Endodermal cell (in vitro differentiated cells): ENCODE data around the gene VPS72. TPM values are rescaled to one million over a fixed set of nuclear protein-coding genes. Genes with fewer than 3 reads are reported as not detected.

Source experiments
- DNase-seq: peaks from one replicate; pipeline ENCODE4 v3.0.0-alpha.2; 2017
- H3K27ac ChIP-seq: 2 replicates; pipeline ENCODE4 v1.5.1; 2013; ENCODE audit warnings: mild to moderate bottlenecking, low read depth, low read length, moderate library complexity
- H3K27me3 ChIP-seq: 2 replicates; pipeline ENCODE4 v1.6.1; 2013; ENCODE audit warnings: mild to moderate bottlenecking, low read length, moderate library complexity; ENCODE audit not compliant: insufficient read depth, control insufficient read depth, poor library complexity, severe bottlenecking
- H3K36me3 ChIP-seq: 2 replicates; pipeline ENCODE4 v1.7.0; 2013; ENCODE audit warnings: mild to moderate bottlenecking, low read length, moderate library complexity; ENCODE audit not compliant: control insufficient read depth, insufficient read depth
- H3K4me1 ChIP-seq: one replicate; pipeline ENCODE4 v1.7.0; 2013; ENCODE audit warnings: low read length; ENCODE audit not compliant: control insufficient read depth, insufficient read depth
- H3K4me3 ChIP-seq: 2 replicates; pipeline ENCODE4 v1.5.1; 2013; ENCODE audit warnings: mild to moderate bottlenecking, low read length, moderate library complexity
- H3K9ac ChIP-seq: 2 replicates; pipeline ENCODE4 v1.6.1; 2013; ENCODE audit warnings: mild to moderate bottlenecking, low read length, moderate library complexity; ENCODE audit not compliant: poor library complexity, severe bottlenecking; ENCODE audit errors: extremely low read depth
- H3K9me3 ChIP-seq: 2 replicates; pipeline ENCODE4 v1.6.1; 2013; ENCODE audit warnings: mild to moderate bottlenecking, low read length, moderate library complexity; ENCODE audit not compliant: control insufficient read depth
- H3K27ac Mint-ChIP-seq: 2 replicates; pipeline ENCODE4 v1.8.0; 2020; ENCODE audit warnings: mixed read lengths
- H3K27me3 Mint-ChIP-seq: 2 replicates; pipeline ENCODE4 v1.8.0; 2021; ENCODE audit warnings: mild to moderate bottlenecking, mixed read lengths; ENCODE audit not compliant: insufficient read depth
- H3K36me3 Mint-ChIP-seq: 2 replicates; pipeline ENCODE4 v1.8.0; 2020; ENCODE audit warnings: low read depth, mixed read lengths
- H3K4me1 Mint-ChIP-seq: 2 replicates; pipeline ENCODE4 v1.8.0; 2020; ENCODE audit warnings: mixed read lengths
- H3K4me3 Mint-ChIP-seq: 2 replicates; pipeline ENCODE4 v1.8.0; 2020; ENCODE audit warnings: mild to moderate bottlenecking, moderate library complexity, mixed read lengths
- H3K9me3 Mint-ChIP-seq: 2 replicates; pipeline ENCODE4 v1.8.0; 2020; ENCODE audit warnings: mild to moderate bottlenecking, mixed read lengths
- WGBS, 2 experiments: methylation state at CpG; one replicate each; pipeline versions ENCODE4 v1.1.5 to v1.1.7; 2013; ENCODE audit warnings: missing lambda C conversion rate in 2 of 2, mixed read lengths in 1 of 2; ENCODE audit not compliant: insufficient coverage in 1 of 2, insufficient read length in 1 of 2; 5-methylcytosine and 5-hydroxymethylcytosine counted together
- total RNA-seq, 2 donors: library from RNA; stranded (reverse); fragmentation: NEBNext Ultra II Directional in 1 of 2; extraction: Animal tissue kit (Norgen Biotek cat#: 25700) in 1 of 2; gene quantifications; 2 replicates in 1 of 2; 3 replicates in 1 of 2; pipeline ENCODE4 v1.2.1, GENCODE V29; 2021
- TF ChIP-seq, protein P1 (sequence below): fragments of 200-600 bp; sonication (generic); conservative IDR thresholded peaks from 2 replicates; pipeline ENCODE4 v1.5.0; 2021; ENCODE audit warnings: antibody characterized with exemption, mild to moderate bottlenecking

The VPS72 gene
- total RNA-seq, 2 donors from 2014 or later, result 79.4 to 103 TPM

DNA sequence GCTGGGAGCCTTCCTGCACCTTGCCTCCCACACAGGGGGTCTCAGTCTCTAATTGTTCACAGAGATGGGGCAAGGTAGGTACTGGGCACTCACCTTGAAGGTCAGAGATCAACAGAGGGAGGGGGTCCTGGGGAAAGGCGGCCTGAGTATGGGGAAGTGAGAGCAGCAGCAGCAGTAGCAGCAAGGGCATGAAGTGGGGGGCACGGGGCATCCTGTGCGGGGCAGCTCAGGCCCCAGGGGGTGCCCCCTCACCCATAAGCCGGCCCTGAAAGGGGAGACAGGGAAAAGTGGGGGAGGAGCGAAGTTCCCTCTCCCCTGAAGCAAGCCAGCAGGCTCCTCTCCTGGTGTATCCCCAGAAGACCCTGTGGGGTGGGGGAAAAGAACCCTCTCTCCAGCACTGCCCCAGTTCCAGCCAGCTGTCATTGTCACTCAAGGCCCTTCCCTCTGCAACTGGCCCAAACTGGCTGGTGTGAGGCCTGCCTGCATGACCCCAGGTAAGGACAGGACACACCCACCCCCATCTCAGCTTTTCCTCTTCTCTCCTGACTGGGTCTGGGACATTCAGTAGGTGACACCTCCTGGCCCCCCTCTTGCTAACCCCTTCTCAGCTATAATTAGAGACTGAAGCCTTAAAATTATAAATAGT is 47.5 kb downstream of the VPS72 start:
- Mint-ChIP-seq H3K27me3 (peaks cover under 1% of the 10 kb centered on the region), H3K27ac (no peak overlapping the region), H3K9me3 (no peaks in the 10 kb centered on the region), H3K4me1 (peaks cover 27% of the 10 kb centered on the region), H3K4me3 (no peak overlapping the region), H3K36me3 (peaks cover 19% of the 10 kb centered on the region)
- Histone ChIP-seq H3K9me3 (no peaks in the 10 kb centered on the region), H3K4me3 (no peak overlapping the region), H3K36me3 (peaks cover 26% of the 10 kb centered on the region), H3K27ac (no peak overlapping the region), H3K27me3 (no peaks in the 10 kb centered on the region), H3K4me1 (no peaks in the 10 kb centered on the region), H3K9ac (no peak overlapping the region)
- DNase-seq, result no peak
- TF ChIP-seq, protein P1, sequence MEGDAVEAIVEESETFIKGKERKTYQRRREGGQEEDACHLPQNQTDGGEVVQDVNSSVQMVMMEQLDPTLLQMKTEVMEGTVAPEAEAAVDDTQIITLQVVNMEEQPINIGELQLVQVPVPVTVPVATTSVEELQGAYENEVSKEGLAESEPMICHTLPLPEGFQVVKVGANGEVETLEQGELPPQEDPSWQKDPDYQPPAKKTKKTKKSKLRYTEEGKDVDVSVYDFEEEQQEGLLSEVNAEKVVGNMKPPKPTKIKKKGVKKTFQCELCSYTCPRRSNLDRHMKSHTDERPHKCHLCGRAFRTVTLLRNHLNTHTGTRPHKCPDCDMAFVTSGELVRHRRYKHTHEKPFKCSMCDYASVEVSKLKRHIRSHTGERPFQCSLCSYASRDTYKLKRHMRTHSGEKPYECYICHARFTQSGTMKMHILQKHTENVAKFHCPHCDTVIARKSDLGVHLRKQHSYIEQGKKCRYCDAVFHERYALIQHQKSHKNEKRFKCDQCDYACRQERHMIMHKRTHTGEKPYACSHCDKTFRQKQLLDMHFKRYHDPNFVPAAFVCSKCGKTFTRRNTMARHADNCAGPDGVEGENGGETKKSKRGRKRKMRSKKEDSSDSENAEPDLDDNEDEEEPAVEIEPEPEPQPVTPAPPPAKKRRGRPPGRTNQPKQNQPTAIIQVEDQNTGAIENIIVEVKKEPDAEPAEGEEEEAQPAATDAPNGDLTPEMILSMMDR, result no peak
- WGBS, 2 experiments, result 80% methylated on average over 5 of the region's 5 CpGs; no CpG with 5 or more reads in 1 of the 2 experiments

DNA sequence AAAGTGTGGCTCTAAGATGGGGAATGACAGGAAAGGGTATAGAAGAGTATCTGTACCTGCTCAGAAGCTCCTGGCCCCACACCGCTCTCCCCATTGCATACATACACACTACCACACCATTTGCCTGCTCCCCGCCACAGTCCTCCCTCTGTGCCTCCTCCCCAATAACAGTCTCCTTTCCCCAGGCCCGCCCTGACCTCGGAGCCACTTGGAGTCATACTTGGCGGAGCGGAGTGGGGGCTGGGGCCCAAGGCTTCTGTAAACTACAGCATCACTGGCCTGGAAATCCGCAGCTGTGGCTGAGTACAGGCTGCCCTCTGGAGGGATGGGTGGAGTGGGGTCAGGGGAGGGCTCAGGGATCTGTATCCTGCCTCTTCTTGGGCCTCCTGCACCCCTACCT is 52.2 kb downstream of the VPS72 start:
- Histone ChIP-seq H3K27ac (no peak overlapping the region), H3K9ac (no peak overlapping the region), H3K36me3 (peaks cover 49% of the 10 kb centered on the region), H3K9me3 (no peaks in the 10 kb centered on the region), H3K4me1 (no peaks in the 10 kb centered on the region), H3K4me3 (no peak overlapping the region), H3K27me3 (no peaks in the 10 kb centered on the region)
- Mint-ChIP-seq H3K36me3 (peaks cover 51% of the 10 kb centered on the region), H3K27ac (no peak overlapping the region), H3K9me3 (no peaks in the 10 kb centered on the region), H3K4me1 (no peaks in the 10 kb centered on the region), H3K4me3 (no peak overlapping the region), H3K27me3 (peaks cover 14% of the 10 kb centered on the region)
- WGBS, 2 experiments, result 96 to 100% methylated on average over 1 to 7 of the region's 7 CpGs
- DNase-seq, result no peak
- TF ChIP-seq, protein P1, result no peak

DNA sequence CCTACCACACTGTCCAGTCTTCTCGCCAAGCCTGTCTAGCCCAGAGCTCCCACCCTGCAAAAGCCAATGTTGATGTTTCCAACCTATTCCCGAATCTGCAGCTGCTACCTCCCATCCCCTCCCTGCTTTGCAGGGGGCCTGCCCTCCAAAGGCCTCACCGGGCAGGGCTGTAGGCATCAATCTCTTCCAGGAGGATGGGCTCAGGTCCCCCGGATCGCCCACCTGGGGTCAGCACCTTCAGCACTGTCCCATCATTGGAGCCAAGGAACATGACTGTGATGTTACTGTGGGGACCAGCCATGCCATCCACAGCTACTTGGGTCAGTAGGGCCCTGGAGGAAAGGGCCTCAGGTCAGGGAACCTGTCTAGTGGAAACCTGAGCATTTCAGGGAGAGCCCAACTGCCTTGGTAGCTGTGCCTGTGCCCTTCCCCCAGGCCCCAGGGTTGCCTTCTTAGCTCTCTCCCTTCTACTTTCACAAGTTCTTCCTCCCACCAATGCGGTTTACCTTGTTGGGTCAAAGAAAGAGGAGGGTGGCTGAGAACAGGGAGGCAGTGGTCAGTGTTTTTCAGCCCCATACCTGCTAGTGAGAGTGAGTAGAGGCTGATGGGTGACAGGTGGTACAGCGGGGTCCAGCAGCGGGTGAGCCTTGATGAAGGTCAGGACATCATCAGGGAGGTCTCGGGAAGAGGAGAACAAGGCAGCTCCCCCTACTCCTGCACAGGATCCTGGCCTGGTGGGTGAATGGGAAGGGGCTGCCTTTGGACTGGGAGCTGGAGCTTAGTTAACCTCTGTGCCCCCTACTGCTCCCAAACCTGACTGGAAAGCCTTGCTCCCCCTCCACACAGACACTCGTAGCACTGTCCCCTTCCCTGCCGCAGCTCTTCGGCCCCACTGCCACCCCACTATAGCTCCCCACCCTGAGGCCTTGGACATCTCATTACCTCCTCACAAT is 54.3 kb downstream of the VPS72 start:
- Histone ChIP-seq H3K27ac (no peak overlapping the region), H3K27me3 (no peaks in the 10 kb centered on the region), H3K9me3 (no peaks in the 10 kb centered on the region), H3K9ac (no peak overlapping the region), H3K4me1 (no peaks in the 10 kb centered on the region), H3K4me3 (no peak overlapping the region), H3K36me3 (peaks cover 37% of the 10 kb centered on the region)
- DNase-seq, result peak; percentile 63
- WGBS, 2 experiments, result 85 to 93% methylated on average over 8 to 12 of the region's 12 CpGs
- H3K27me3 Mint-ChIP-seq, result peaks cover 20% of the 10 kb centered on the region
- no peaks in the 10 kb centered on the region for H3K4me1 Mint-ChIP-seq
- H3K27ac Mint-ChIP-seq, result no peak overlapping the region
- TF ChIP-seq, protein P1, result peak; percentile 65
- no peak overlapping the region for H3K4me3 Mint-ChIP-seq
- no peaks in the 10 kb centered on the region for H3K9me3 Mint-ChIP-seq
- peaks cover 51% of the 10 kb centered on the region for H3K36me3 Mint-ChIP-seq
